Ecto neural progenitor cell (in vitro differentiated cells): ENCODE data around the gene MYH13.
"Not testable (repeated sequence)": the region's sequence is repeated elsewhere in the genome, so short reads cannot be mapped to it uniquely, and the experiment has no call there.

Source experiments
- DNase-seq: peaks from one replicate; pipeline ENCODE4 v3.0.0-alpha.2; 2018; ENCODE audit warnings: low spot score

MYH13 gene

GRCh38 chr17:10304758-10305300 is 68.0 kb downstream of the MYH13 start:
- no peak for DNase-seq

- DNase-seq = no peak
Measured at GRCh38 chr17:10297691-10298090, 75.1 kb downstream of the MYH13 start.

GRCh38 chr17:10295728-10296343 is 77.0 kb downstream of the MYH13 start:
- DNase-seq = peak; percentile 79

- no peak for DNase-seq
Measured at GRCh38 chr17:10294180-10294579, 78.6 kb downstream of the MYH13 start.

GRCh38 chr17:10292057-10292937 is 80.5 kb downstream of the MYH13 start:
- no peak for DNase-seq

- not testable (repeated sequence) for DNase-seq
Measured at GRCh38 chr17:10291576-10291975, 81.2 kb downstream of the MYH13 start.

- DNase-seq = no peak
Measured at GRCh38 chr17:10290041-10290440, 82.8 kb downstream of the MYH13 start.

GRCh38 chr17:10286324-10286723 is 86.5 kb downstream of the MYH13 start:
- DNase-seq = no peak

GRCh38 chr17:10285896-10286295 is 86.9 kb downstream of the MYH13 start:
- DNase-seq = no peak

- DNase-seq = no peak
Measured at GRCh38 chr17:10280068-10280467, 92.7 kb downstream of the MYH13 start.

- no peak for DNase-seq
Measured at GRCh38 chr17:10278218-10278617, 94.6 kb downstream of the MYH13 start.

GRCh38 chr17:10276436-10276835 is 96.4 kb downstream of the MYH13 start:
- no peak for DNase-seq

- DNase-seq = no peak
Measured at GRCh38 chr17:10275418-10275817, 97.4 kb downstream of the MYH13 start.

- DNase-seq = no peak
Measured at GRCh38 chr17:10271106-10271562, 101.7 kb downstream of the MYH13 start.

GRCh38 chr17:10270258-10270657 is 102.5 kb downstream of the MYH13 start:
- DNase-seq = no peak

GRCh38 chr17:10268005-10268404 is 104.8 kb downstream of the MYH13 start:
- no peak for DNase-seq

GRCh38 chr17:10266296-10266876 is 106.4 kb downstream of the MYH13 start:
- no peak for DNase-seq

GRCh38 chr17:10265100-10265810 is 107.6 kb downstream of the MYH13 start:
- no peak for DNase-seq

- no peak for DNase-seq
Measured at GRCh38 chr17:10264051-10264450, 108.8 kb downstream of the MYH13 start.

- no peak for DNase-seq
Measured at GRCh38 chr17:10262451-10262850, 110.4 kb downstream of the MYH13 start.

GRCh38 chr17:10261098-10261497 is 111.7 kb downstream of the MYH13 start:
- no peak for DNase-seq
